ENCODE results near the gene SYNJ2.

SYNJ2 gene

DNA sequence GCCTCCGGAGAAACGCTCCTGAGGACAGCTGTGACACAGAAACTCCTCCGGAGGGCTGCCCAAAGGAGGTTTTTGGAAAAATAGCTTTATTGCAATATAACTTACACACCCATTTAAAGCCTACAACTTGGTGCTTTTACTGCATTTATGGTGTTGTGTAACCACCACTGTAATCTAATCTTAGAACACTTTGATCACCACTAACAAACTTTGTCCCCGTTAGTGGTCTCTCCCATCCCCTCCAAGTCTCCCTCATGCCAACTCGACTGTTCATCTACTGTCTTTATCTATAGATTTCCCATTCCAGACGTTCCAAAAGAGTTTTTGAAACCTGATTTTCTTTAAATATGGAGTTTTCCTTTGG lies 62.8 kb downstream of the SYNJ2 start:
- no peak for DNase-seq

DNA sequence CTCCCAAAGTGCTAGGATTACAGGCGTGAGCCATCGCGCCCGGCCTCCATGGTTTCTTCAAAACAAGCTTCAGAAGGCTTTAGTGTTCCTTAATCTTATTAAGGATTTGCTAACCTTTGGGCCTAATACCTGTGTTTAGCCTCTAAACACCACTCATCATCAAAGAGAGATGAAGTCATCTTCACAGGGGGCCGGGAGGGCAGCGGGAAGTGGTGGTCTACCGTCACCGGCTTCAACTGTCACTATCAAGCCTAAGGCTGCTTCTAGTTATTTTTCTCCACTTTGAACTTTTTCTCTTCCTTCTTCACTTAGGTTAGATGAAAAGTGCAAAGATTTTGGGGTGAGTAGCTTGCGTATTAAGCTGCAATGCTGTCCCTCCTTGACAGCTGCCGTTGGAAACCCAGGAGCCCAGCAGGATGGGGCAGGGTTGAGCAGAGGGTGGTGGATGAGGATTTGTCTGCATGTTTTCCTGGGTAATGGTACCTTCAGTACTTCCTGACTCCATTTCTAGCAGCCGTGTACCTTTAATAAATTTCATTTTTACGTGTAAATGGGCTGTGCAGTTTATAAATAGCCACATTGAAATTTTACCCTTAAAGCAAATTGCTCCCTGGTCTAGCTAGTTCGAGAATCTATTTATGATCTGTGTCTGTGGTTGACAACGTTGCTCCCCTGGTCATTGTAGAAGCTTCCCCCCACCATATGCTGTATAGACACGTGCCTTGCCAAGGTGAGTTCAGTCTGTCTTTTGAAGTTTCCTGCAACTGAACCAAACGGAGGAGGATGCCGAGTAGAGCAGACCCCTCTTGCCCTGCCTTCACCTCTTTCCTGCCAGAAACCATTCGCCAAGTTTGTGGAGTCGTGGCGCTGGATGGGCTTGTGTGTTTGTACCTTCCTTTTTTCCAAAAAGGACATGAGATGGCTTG lies 64.8 kb downstream of the SYNJ2 start:
- no peak for DNase-seq

DNA sequence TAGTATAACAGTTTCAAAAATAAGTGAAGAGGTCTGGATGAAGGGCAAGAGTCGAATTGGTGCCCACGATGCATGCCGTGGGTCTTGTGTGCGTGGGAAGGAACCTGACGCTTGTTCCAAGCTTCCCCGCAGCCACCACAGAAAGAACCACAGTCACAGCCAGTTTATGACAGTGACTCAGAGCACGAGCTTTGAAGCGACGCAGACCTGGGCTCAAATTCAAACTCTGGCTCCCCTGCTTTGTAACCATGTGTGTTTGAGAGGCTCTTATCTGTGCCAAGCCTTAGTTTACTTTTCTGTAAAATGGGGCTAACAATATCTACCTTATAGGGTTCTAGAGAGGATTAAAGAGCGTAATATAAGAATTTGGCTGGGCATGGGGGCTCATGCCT lies 65.5 kb downstream of the SYNJ2 start:
- DNase-seq = no peak

- no peak for DNase-seq
Observed at GRCh38 chr6:158047563-158048323, 66.1 kb downstream of the SYNJ2 start.

DNA sequence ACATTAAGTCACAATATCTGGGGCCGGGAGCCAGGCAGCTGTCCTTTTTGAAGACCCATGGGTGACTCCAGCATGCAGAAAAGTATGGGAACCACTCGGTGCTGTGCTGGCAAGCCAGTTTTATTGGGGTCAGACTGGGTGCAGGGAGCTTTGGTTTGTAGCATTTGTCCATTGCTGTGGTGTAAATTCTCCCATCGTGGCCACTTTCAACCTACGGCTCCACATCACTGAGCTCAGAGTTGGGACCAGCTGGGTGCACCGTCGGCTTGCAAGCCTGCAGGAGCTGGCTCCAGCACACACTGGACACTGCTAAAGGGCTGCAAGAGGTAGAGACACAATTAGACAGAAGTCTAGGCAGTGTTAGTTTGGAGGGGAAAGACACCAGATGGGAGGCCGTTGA lies 66.9 kb downstream of the SYNJ2 start:
- DNase-seq = no peak

- no peak for DNase-seq
Observed at GRCh38 chr6:158049055-158050028, 67.7 kb downstream of the SYNJ2 start.

DNA sequence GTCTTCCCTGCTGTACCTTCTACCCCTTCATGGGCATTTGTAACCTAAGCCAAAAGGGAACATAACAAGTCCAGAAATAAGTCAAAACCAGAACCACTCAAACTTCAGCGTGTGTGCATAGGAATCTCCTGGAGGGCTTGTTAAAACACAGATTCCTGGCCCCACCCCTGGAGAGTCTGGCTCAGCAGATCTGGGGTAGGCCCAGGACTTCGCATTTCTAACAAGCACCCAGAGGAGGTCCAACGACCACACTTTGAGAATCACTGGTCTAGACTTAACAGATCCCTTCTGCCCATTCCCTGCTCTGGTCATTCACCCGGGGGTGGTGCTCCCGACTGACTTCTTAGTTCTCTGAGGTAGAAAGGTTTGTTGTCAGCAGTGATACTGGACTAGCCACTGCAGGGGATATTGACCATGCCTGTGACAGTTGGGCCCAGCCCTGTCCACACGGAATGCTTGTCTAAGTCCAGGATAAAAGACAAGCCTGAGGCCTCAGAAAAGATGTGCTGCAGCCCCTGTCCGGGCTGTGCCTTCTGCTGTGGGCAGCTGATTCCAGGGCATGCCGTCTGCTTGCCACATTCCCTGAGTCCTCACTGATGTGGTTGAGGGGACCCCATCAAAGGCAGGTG lies 68.6 kb downstream of the SYNJ2 start:
- no peak for DNase-seq

GRCh38 chr6:158050955-158051354 lies 69.3 kb downstream of the SYNJ2 start:
- DNase-seq = no peak

- no peak for DNase-seq
Observed at GRCh38 chr6:158051968-158052367, 70.3 kb downstream of the SYNJ2 start.

GRCh38 chr6:158053377-158054313 lies 72.0 kb downstream of the SYNJ2 start:
- DNase-seq = no peak

DNA sequence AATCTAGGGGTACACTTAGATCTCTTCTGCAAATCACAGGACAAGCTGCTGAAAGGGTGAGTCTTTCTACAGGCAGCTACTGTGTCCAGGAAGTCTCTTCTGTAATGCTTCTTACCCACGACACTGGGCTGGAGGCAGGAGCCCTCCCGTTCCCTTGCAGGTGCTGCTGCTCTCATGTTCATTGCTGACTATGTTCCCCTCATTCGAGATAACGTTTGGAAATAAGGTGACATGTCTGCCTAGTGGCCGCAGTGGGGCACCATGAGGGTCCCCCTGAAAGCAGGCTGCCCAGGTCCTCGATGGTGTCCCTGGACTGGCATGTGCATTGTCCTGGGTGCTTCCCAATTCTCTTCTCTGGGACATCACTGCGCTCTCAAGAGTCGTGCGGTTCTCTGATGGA lies 74.7 kb downstream of the SYNJ2 start:
- DNase-seq = no peak

DNA sequence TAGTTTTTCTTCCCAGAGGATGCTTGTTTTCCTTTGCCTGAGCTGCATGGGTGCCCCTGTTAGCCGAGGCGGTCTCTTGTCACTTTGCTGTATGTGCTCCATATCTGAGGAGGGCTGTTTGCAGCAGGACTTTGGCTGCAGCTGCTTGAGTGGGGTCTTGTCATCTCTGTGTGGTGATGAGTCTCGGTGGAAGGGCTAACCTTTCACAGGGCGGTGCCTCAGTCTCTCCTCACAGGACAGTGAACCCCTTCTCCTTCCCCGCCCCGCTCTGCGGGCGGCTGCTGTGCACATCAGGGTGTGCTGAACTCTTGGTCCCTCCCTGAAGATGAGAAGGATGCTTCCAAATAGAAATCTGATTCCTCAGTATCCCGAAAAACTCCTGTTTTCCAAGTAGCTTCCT lies 75.1 kb downstream of the SYNJ2 start:
- no peak for DNase-seq

- peak; percentile 86 for DNase-seq
Observed at GRCh38 chr6:158057213-158057987, 75.7 kb downstream of the SYNJ2 start.

- DNase-seq = no peak
Observed at GRCh38 chr6:158058171-158058651, 76.5 kb downstream of the SYNJ2 start.

DNA sequence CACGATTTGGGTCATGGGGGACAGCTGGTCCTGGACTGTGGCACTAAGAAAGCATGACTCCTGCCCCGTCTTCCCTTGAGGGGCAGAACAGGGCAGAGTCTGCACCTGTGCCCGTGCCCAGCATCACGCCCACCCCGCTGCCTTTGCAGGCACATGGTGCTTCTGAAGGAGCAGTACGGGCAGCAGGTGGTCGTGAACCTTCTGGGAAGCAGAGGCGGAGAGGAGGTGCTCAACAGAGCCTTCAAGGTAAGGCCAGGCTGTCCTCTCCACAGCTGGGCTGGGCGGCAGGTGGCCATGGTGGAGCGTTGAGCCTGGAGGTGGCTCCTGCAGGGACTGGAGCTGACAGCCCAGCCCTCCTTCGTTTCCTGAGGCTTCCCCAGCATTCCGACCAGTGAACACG lies 77.4 kb downstream of the SYNJ2 start:
- DNase-seq = no peak

DNA sequence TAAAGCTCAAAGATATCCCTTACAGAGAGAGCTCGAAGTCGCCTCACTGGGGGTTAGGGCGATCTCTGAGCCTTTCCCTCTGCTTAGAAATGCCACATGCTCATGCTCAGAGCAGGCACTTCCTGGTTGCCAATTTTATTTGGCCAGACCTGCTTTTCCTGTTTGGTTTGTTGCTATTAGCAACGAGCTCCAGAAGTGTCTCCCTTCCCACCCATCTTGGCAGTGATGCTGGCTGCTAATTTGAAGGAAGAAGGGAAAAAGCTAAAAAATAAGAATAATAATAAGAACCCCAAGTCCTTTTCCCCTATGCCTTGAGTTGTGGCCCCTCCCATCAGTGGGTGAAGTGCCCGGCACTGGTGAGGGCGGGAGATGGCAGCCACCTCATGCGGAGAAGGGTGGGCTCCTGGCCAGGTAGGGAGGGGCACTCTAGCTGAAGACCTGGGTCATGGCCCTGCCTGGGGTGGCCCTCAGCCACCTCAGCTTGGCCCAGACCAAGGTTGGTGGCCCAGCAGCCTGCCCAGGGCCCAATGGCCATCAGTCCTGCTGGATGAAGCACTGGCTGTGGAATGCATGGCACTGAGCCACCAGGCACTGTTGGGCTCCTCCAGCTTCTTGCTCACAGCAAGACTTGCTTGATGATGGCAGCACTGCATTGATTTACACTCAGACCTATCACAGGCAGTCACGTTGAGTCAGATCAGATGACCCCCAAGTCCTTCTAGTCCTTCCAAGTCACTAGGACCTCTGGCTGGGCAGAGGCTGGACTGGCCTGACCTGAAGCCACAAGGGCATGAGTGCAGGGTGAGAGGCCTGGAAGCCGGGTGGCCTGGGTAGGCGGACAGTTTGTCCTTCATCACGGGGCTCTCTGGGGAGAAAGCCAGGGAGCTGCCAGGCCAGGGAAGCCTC lies 79.0 kb downstream of the SYNJ2 start:
- no peak for DNase-seq

DNA sequence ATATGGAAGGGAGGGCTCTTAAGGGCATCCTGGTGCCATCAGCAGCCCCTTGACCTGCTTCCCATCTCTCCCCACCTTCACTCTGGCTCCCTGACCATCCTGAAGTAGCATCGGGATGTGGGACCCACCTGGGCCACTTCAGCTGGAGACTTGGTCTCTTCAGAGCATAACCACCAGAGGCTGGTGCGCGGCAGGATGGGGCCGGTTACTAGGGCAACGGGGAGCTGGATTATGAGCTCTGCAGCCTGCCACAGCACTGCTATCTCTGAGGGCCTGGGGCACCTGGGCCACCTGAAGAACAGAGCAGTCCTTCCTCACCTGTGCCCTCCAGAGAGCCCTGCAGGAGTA lies 79.7 kb downstream of the SYNJ2 start:
- no peak for DNase-seq

DNA sequence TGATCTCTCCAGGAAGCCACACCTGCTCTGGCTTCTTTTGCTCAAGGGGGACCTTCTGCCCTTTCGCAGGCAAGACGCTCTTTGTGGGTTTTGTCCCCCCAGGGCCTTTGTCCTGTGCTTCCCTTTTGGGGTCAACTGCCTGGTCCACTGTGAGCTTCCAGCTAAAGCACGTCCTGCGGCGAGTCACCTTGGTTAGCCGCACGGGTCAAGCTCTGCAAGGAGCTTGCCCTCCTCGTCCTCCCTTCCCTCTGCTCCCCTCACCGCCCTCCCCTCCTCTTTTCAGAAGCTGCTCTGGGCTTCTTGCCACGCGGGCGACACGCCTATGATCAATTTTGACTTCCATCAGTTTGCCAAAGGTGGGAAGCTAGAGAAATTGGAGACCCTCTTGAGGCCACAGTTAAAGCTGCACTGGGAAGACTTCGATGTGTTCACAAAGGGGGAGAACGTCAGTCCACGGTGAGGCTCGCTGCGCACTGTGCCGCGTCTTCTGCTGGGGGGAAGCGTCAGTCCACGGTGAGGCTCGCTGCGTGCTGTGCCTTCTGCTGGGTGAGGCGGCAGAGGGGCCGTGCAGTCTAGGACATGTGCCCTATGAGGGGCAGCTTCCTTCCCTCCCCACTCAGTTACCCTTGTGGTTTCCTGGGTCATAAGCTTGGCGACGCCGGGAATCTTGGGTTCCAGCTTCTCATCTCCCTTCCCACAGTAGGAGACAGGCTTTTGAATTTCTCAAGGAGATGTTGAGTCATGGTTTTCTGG lies 80.2 kb downstream of the SYNJ2 start:
- DNase-seq = no peak

DNA sequence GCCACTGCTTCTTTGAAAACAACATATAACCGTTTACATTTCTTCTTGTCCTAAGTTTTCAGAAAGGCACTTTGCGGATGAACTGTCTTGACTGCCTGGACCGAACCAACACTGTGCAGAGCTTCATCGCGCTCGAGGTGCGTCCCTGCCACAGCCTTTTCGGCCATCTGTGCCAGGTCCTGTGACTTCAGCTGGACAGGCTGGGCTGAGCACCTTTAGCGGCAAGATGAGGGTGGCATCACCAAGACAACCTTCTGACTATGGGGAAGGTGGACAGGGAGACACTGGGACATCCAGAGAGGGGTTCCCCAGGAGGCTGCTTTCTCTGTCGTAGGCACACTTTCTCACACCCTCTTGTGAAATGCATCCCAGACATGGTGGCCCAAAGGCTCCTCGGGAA lies 82.1 kb downstream of the SYNJ2 start:
- DNase-seq = no peak
